ENCODE results near the gene LRPAP1.

The LRPAP1 gene

GRCh38 chr4:3532751-3533422, 665 bp upstream of the LRPAP1 start:
- H3K27ac ChIP-seq: peak overlapping the region; percentile 79
- H3K36me3 ChIP-seq: peaks cover 10% of the 10 kb centered on the region
- H3K4me3 ChIP-seq (ENCODE audit: low read depth in 1 of 2, low read length in 1 of 2): peak overlapping the region; percentile 78 to 87
- H3K27me3 ChIP-seq: no peaks in the 10 kb centered on the region
- TF ChIP-seq CTCF (IDR thresholded peaks at IDR 0.05): no peak
- peaks cover 41 to 42% of the 10 kb centered on the region in 2 experiments for H3K4me1 ChIP-seq (ENCODE audit: control insufficient read depth in 1 of 2, insufficient read depth in 1 of 2, low read depth in 1 of 2, low read length in 1 of 2)
- H3K9me3 ChIP-seq: no peaks in the 10 kb centered on the region

GRCh38 chr4:3531318-3531878, 824 bp downstream of the LRPAP1 start:
- Histone ChIP-seq H3K9me3 (no peaks in the 10 kb centered on the region), H3K4me1 (ENCODE audit: control insufficient read depth in 1 of 2, insufficient read depth in 1 of 2, low read depth in 1 of 2, low read length in 1 of 2) (peaks cover 41 to 42% of the 10 kb centered on the region in 2 experiments), H3K27ac (peak overlapping the region; percentile 79), H3K27me3 (no peaks in the 10 kb centered on the region), H3K36me3 (peaks cover 24% of the 10 kb centered on the region), H3K4me3 (ENCODE audit: low read depth in 1 of 2, low read length in 1 of 2) (peak overlapping the region; percentile 78 to 87)
- TF ChIP-seq CTCF (IDR thresholded peaks at IDR 0.05): no peak

GRCh38 chr4:3530663-3531254, 1.5 kb downstream of the LRPAP1 start:
- peak overlapping the region; percentile 78 to 87 for H3K4me3 ChIP-seq (ENCODE audit: low read depth in 1 of 2, low read length in 1 of 2)

GRCh38 chr4:3530051-3530450, 2.2 kb downstream of the LRPAP1 start:
- Histone ChIP-seq H3K4me1 (ENCODE audit: control insufficient read depth in 1 of 2, insufficient read depth in 1 of 2, low read depth in 1 of 2, low read length in 1 of 2) (peaks cover 41 to 42% of the 10 kb centered on the region in 2 experiments), H3K9me3 (no peaks in the 10 kb centered on the region), H3K36me3 (peaks cover 37% of the 10 kb centered on the region), H3K4me3 (ENCODE audit: low read depth in 1 of 2, low read length in 1 of 2) (peak overlapping the region; percentile 78 to 87), H3K27me3 (no peaks in the 10 kb centered on the region), H3K27ac (peak overlapping the region; percentile 79)
- no peak for TF ChIP-seq CTCF (IDR thresholded peaks at IDR 0.05)

More at GRCh38 chr4:3530663-3531254, 1.5 kb downstream of the LRPAP1 start:
- Histone ChIP-seq H3K27ac (peak overlapping the region; percentile 79), H3K9me3 (no peaks in the 10 kb centered on the region), H3K4me1 (ENCODE audit: control insufficient read depth in 1 of 2, insufficient read depth in 1 of 2, low read depth in 1 of 2, low read length in 1 of 2) (peaks cover 41 to 42% of the 10 kb centered on the region in 2 experiments), H3K36me3 (peaks cover 30% of the 10 kb centered on the region), H3K27me3 (no peaks in the 10 kb centered on the region)
- TF ChIP-seq CTCF (IDR thresholded peaks at IDR 0.05): no peak

GRCh38 chr4:3529363-3529762, 2.9 kb downstream of the LRPAP1 start:
- Histone ChIP-seq H3K4me3 (ENCODE audit: low read depth in 1 of 2, low read length in 1 of 2) (peak overlapping the region; percentile 78 to 87), H3K27ac (peak overlapping the region; percentile 79), H3K27me3 (no peaks in the 10 kb centered on the region), H3K36me3 (peaks cover 44% of the 10 kb centered on the region), H3K4me1 (ENCODE audit: control insufficient read depth in 1 of 2, insufficient read depth in 1 of 2, low read depth in 1 of 2, low read length in 1 of 2) (peaks cover 41 to 42% of the 10 kb centered on the region in 2 experiments), H3K9me3 (no peaks in the 10 kb centered on the region)
- TF ChIP-seq CTCF (IDR thresholded peaks at IDR 0.05): no peak
